ENCODE results near the gene ADRA1B. TPM values are rescaled to one million over a fixed set of nuclear protein-coding genes. Genes with fewer than 3 reads are reported as not detected.

ADRA1B gene
- total RNA-seq, 4 donors from 2014 or later, result 0.30 to 2.0 (median 2.0) TPM; not detected in 1

GRCh38 chr5:159887050-159887449, 29.2 kb upstream of the ADRA1B start:
- intact Hi-C loops (cut with DNase I; ENCODE audit: low total_unique reads), result no loop called here
- 76 to 84% methylated on average over 1 of the region's 1 CpG for WGBS, 2 donors
- no peak for DNase-seq (ENCODE audit: low spot score in 2 of 2)
- no peak overlapping the region for H3K4me3 ChIP-seq (ENCODE audit: low read depth, poor library complexity, severe bottlenecking)
- TF ChIP-seq CTCF (IDR thresholded peaks at IDR 0.05), result no peak
- TF ChIP-seq POLR2A (IDR thresholded peaks at IDR 0.05), result no peak

DNA sequence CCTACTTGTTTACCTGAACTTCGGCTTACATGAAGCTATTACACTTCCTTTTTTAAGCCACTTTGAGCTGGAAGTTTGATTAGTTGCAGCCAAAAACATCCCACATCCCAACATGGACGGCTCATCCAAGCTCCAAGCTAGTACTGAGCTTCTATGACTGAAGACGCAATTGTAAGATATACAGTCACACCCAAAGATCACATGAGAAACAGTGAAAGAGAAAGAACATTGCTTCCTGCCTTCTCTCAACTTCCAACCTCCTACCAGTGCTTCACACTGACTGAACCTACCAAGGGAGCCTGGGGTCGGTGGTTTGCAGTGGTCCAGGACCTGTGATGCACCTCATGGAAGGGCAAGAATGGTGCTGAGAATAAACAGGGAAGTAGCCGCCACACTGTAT, 27.4 kb upstream of the ADRA1B start:
- intact Hi-C loops (cut with DNase I; ENCODE audit: low total_unique reads), result no loop called here
- no peak overlapping the region for H3K4me3 ChIP-seq (ENCODE audit: low read depth, poor library complexity, severe bottlenecking)
- TF ChIP-seq CTCF (IDR thresholded peaks at IDR 0.05) (no peak), POLR2A (IDR thresholded peaks at IDR 0.05) (no peak)
- no peak for DNase-seq (ENCODE audit: low spot score in 2 of 2)
- WGBS, 2 donors, result 89 to 91% methylated on average over 5 of the region's 5 CpGs

DNA sequence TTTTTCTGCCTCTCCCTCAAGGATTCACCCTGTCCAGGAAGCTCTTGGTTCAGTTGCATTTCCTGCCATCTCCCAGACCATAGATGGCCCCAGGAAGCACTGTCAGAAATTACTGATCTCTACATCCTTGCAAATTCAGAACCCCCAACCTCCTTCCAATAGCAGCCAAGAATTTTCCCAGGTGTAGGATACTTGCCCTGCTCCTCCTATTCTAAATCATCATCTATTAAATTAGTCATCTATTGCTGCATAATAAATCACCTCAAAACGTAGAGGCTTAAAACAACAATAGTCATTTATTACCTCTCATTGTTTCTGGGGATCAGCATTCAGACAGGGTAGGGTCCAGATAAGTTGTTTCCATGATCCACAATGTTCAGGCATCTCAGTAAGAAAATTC, 26.1 kb upstream of the ADRA1B start:
- TF ChIP-seq CTCF (IDR thresholded peaks at IDR 0.05) (no peak), POLR2A (IDR thresholded peaks at IDR 0.05) (no peak)
- intact Hi-C loops (cut with DNase I; ENCODE audit: low total_unique reads), result no loop called here
- 28 to 38% methylated on average over 1 of the region's 1 CpG for whole genome bisulfite sequencing, 2 donors
- H3K4me3 ChIP-seq (ENCODE audit: low read depth, poor library complexity, severe bottlenecking), result no peak overlapping the region
- no peak for DNase-seq (ENCODE audit: low spot score in 2 of 2)

DNA sequence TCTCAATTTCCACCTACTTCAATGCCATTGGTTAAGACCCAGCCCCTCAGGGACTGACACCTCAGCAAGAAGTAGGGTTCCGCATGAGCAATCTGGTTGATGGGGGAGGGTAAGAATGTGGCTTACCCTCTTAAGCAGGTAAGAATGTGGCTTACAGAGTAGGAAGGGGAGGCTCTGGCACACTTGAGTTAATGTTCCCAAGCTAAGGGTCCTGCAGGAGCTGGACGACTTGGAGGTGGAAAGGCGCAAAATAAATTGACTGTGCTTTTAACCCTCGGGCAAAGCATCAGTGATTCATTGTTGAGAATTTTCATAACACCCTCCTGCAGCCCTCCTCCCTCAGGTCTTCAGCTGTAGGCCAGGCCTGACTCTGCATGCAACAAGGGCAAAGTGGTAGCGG, 24.9 kb upstream of the ADRA1B start:
- TF ChIP-seq CTCF (IDR thresholded peaks at IDR 0.05) (no peak), POLR2A (IDR thresholded peaks at IDR 0.05) (no peak)
- WGBS, 2 donors, result 82 to 92% methylated on average over 5 of the region's 5 CpGs
- no peak for DNase-seq (ENCODE audit: low spot score in 2 of 2)
- H3K4me3 ChIP-seq (ENCODE audit: low read depth, poor library complexity, severe bottlenecking), result no peak overlapping the region
- intact Hi-C loops (cut with DNase I; ENCODE audit: low total_unique reads), result no loop called here

GRCh38 chr5:159893040-159893695, 23.1 kb upstream of the ADRA1B start:
- no peak overlapping the region for H3K4me3 ChIP-seq (ENCODE audit: low read depth, poor library complexity, severe bottlenecking)
- TF ChIP-seq CTCF (IDR thresholded peaks at IDR 0.05), result no peak
- TF ChIP-seq POLR2A (IDR thresholded peaks at IDR 0.05), result no peak
- intact Hi-C loops (cut with DNase I; ENCODE audit: low total_unique reads), result no loop called here
- DNase-seq (ENCODE audit: low spot score in 2 of 2), result no peak
- 80 to 92% methylated on average over 3 of the region's 3 CpGs for WGBS, 2 donors

GRCh38 chr5:159894149-159894720, 22.0 kb upstream of the ADRA1B start:
- no peak for DNase-seq (ENCODE audit: low spot score in 2 of 2)
- WGBS, 2 donors, result 82 to 86% methylated on average over 7 of the region's 7 CpGs
- H3K4me3 ChIP-seq (ENCODE audit: low read depth, poor library complexity, severe bottlenecking), result no peak overlapping the region
- intact Hi-C loops (cut with DNase I; ENCODE audit: low total_unique reads), result no loop called here
- no peak for TF ChIP-seq CTCF (IDR thresholded peaks at IDR 0.05)
- TF ChIP-seq POLR2A (IDR thresholded peaks at IDR 0.05), result no peak

Data from lower leg skin (tissue), 4 donors.